Measurements from ENCODE around the gene SLC38A1. TPM values are rescaled to one million over a fixed set of nuclear protein-coding genes. Genes with fewer than 3 reads are reported as not detected.

The SLC38A1 gene
- total RNA-seq, 2 experiments from 2014 or later, result 114 to 163 TPM

DNA sequence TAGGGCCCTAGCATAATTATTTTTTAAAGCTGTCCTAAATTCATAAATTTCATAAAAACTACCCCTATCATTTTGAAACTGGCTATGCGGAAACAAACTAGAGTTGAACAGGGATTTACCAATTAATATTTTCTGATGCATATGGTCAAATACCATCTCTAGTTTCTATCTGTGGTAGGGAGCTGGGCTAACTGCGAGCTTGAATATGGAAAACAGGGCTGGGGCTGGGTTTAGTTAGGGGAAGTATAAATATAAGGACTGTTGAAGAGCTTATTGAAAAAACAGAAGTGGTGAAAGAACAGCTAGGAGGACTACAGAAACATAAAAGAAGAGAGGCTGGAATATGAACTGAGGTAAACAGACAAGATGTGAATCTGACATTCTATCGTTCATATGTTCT is 91.8 kb downstream of the SLC38A1 start:
- Histone ChIP-seq H4K20me1 (ENCODE audit: insufficient read depth, low read length) (no peaks in the 10 kb centered on the region), H3K9me3 (ENCODE audit: low read length) (no peaks in the 10 kb centered on the region), H3K9me2 (ENCODE audit: insufficient read depth, low read length) (no peaks in the 10 kb centered on the region), H3K27ac (ENCODE audit: low read depth, low read length, poor library complexity, severe bottlenecking) (no peak overlapping the region), H3K4me1 (ENCODE audit: insufficient read depth, low read length, poor library complexity, severe bottlenecking) (no peaks in the 10 kb centered on the region), H2AFZ (ENCODE audit: low read length) (no peak overlapping the region), H3K4me2 (ENCODE audit: low read length) (no peak overlapping the region), H3K79me2 (ENCODE audit: insufficient read depth, low read depth, low read length) (no peaks in the 10 kb centered on the region), H3K4me3 (ENCODE audit: low read depth, low read length, poor library complexity, severe bottlenecking) (no peak overlapping the region), H3K36me3 (ENCODE audit: insufficient read depth, low read length) (no peaks in the 10 kb centered on the region)
- no TSS peak for BruUV-seq (replicated peaks)
- CTCF ChIA-PET (ENCODE audit: unreplicated experiment), result no interaction called here
- intact Hi-C loops (cut with micrococcal nuclease; ENCODE audit: unreplicated experiment), result no loop called here
- no peak for DNase-seq (ENCODE audit: low spot score)
- TF ChIP-seq EZH2phosphoT487 (IDR thresholded peaks at IDR 0.05; ENCODE audit: borderline replicate concordance, low read depth, low read length), result no peak
- TF ChIP-seq, protein P1, sequence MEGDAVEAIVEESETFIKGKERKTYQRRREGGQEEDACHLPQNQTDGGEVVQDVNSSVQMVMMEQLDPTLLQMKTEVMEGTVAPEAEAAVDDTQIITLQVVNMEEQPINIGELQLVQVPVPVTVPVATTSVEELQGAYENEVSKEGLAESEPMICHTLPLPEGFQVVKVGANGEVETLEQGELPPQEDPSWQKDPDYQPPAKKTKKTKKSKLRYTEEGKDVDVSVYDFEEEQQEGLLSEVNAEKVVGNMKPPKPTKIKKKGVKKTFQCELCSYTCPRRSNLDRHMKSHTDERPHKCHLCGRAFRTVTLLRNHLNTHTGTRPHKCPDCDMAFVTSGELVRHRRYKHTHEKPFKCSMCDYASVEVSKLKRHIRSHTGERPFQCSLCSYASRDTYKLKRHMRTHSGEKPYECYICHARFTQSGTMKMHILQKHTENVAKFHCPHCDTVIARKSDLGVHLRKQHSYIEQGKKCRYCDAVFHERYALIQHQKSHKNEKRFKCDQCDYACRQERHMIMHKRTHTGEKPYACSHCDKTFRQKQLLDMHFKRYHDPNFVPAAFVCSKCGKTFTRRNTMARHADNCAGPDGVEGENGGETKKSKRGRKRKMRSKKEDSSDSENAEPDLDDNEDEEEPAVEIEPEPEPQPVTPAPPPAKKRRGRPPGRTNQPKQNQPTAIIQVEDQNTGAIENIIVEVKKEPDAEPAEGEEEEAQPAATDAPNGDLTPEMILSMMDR (conservative IDR thresholded peaks at IDR 0.05; ENCODE audit: low read length), result no peak
- POLR2A ChIA-PET, result interaction anchor here (0.8 to 1.0 kb wide), 4 partner anchors 12 to 1172 kb away, joined by 3 read pairs; no protein-coding TSS in a partner anchor

DNA sequence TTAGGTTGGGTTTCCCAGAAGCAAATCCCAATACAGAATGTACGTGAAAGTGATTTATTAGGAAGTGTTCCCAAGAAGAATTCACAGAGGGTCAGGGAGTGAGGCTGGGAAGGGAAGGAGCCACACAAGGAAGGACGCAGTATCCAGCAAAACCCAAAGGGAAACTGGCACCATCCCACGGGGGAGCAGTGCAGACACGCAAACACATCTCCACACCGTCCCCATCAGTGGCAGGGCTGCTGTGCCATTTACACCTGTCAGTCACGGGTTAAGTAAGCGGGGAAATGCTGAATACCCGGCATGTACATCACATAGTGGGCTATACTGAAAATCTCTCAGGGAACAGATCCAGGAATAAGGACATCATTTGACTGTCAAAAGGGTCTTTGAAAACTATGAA is 93.9 kb downstream of the SLC38A1 start:
- no peak overlapping the region for H3K4me3 ChIP-seq (ENCODE audit: low read depth, low read length, poor library complexity, severe bottlenecking)
- no peaks in the 10 kb centered on the region for H3K4me1 ChIP-seq (ENCODE audit: insufficient read depth, low read length, poor library complexity, severe bottlenecking)
- no peaks in the 10 kb centered on the region for H3K79me2 ChIP-seq (ENCODE audit: insufficient read depth, low read depth, low read length)
- no peak overlapping the region for H3K4me2 ChIP-seq (ENCODE audit: low read length)
- H3K36me3 ChIP-seq (ENCODE audit: insufficient read depth, low read length), result no peaks in the 10 kb centered on the region
- TF ChIP-seq EZH2phosphoT487 (IDR thresholded peaks at IDR 0.05; ENCODE audit: borderline replicate concordance, low read depth, low read length), result no peak
- TF ChIP-seq, protein P1 (conservative IDR thresholded peaks at IDR 0.05; ENCODE audit: low read length), result no peak
- no TSS peak for BruUV-seq (replicated peaks)
- no peak overlapping the region for H2AFZ ChIP-seq (ENCODE audit: low read length)
- H3K9me2 ChIP-seq (ENCODE audit: insufficient read depth, low read length), result no peaks in the 10 kb centered on the region
- no peaks in the 10 kb centered on the region for H3K9me3 ChIP-seq (ENCODE audit: low read length)
- no peak for DNase-seq (ENCODE audit: low spot score)
- no peak overlapping the region for H3K27ac ChIP-seq (ENCODE audit: low read depth, low read length, poor library complexity, severe bottlenecking)
- ChIA-PET POLR2A (no interaction called here), CTCF (ENCODE audit: unreplicated experiment) (no interaction called here)
- intact Hi-C loops (cut with micrococcal nuclease; ENCODE audit: unreplicated experiment), result no loop called here
- no peaks in the 10 kb centered on the region for H4K20me1 ChIP-seq (ENCODE audit: insufficient read depth, low read length)

DNA sequence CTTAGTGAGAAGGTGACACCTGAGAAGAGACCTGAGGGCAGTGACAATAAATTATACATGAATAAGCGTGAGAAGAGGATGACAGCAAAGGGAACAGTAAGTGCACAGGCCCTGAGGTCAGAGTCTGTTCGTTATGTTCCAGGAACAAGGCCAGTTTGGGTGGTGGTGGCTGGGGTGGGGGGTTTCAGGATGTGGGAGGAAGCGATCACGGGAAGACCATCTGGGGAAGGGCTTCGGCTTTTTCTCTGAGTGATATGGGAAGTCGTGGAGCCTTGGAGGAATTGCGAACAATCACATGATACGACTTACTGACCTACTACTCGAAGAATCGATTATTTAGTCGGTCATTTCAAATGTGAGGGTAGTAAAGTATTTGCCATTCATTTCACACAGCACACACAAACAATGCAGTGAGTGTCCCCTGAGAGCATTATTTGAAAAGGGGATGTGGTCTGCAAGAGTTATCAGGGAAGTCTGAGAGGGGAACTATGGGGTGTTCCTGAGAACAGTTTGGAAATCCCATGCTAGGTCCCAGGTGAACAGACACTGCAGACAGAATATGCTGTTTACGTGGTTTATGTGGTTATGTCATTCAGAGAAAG is 94.7 kb downstream of the SLC38A1 start:
- intact Hi-C loops (cut with micrococcal nuclease; ENCODE audit: unreplicated experiment), result no loop called here
- H3K79me2 ChIP-seq (ENCODE audit: insufficient read depth, low read depth, low read length), result no peaks in the 10 kb centered on the region
- no peaks in the 10 kb centered on the region for H3K9me3 ChIP-seq (ENCODE audit: low read length)
- no peak overlapping the region for H3K4me3 ChIP-seq (ENCODE audit: low read depth, low read length, poor library complexity, severe bottlenecking)
- H3K4me2 ChIP-seq (ENCODE audit: low read length), result no peak overlapping the region
- H3K36me3 ChIP-seq (ENCODE audit: insufficient read depth, low read length), result no peaks in the 10 kb centered on the region
- POLR2A ChIA-PET, result no interaction called here
- H3K4me1 ChIP-seq (ENCODE audit: insufficient read depth, low read length, poor library complexity, severe bottlenecking), result no peaks in the 10 kb centered on the region
- CTCF ChIA-PET (ENCODE audit: unreplicated experiment), result no interaction called here
- H4K20me1 ChIP-seq (ENCODE audit: insufficient read depth, low read length), result no peaks in the 10 kb centered on the region
- DNase-seq (ENCODE audit: low spot score), result no peak
- H3K9me2 ChIP-seq (ENCODE audit: insufficient read depth, low read length), result no peaks in the 10 kb centered on the region
- H3K27ac ChIP-seq (ENCODE audit: low read depth, low read length, poor library complexity, severe bottlenecking), result no peak overlapping the region
- no peak overlapping the region for H2AFZ ChIP-seq (ENCODE audit: low read length)
- TF ChIP-seq, protein P1 (conservative IDR thresholded peaks at IDR 0.05; ENCODE audit: low read length), result no peak
- no peak for TF ChIP-seq EZH2phosphoT487 (IDR thresholded peaks at IDR 0.05; ENCODE audit: borderline replicate concordance, low read depth, low read length)
- BruUV-seq (replicated peaks), result no TSS peak

Measured in OCI-LY7 (cell line).